ENCODE results near the gene CRX.

DNA sequence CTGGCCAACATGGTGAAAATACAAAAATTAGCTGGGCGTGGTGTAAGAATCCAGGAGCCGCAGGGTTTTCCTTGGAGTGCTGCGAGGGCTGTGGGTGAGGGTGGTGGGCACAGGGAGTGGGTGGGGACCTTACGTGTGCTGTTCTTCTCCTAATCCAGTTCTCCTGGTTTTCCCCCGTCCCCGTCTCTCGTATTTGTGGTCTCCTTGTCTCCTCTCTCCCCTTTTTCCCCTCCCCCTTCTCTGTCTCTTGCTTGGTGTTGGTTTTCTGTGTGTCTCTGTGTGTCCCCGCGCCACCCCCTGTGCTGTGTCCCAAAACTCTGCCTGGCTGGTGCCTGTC, 41.6 kb upstream of the CRX start:
- TF ChIP-seq, protein P1, sequence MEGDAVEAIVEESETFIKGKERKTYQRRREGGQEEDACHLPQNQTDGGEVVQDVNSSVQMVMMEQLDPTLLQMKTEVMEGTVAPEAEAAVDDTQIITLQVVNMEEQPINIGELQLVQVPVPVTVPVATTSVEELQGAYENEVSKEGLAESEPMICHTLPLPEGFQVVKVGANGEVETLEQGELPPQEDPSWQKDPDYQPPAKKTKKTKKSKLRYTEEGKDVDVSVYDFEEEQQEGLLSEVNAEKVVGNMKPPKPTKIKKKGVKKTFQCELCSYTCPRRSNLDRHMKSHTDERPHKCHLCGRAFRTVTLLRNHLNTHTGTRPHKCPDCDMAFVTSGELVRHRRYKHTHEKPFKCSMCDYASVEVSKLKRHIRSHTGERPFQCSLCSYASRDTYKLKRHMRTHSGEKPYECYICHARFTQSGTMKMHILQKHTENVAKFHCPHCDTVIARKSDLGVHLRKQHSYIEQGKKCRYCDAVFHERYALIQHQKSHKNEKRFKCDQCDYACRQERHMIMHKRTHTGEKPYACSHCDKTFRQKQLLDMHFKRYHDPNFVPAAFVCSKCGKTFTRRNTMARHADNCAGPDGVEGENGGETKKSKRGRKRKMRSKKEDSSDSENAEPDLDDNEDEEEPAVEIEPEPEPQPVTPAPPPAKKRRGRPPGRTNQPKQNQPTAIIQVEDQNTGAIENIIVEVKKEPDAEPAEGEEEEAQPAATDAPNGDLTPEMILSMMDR (conservative IDR thresholded peaks at IDR 0.05): no peak
- TF ChIP-seq EZH2 (IDR thresholded peaks at IDR 0.05; ENCODE audit: low read depth): no peak
